ENCODE measurements around the gene CAPN5.
A peak's percentile ranks its signal among the peaks of the same experiment; 100 is the strongest.

The CAPN5 gene

DNA sequence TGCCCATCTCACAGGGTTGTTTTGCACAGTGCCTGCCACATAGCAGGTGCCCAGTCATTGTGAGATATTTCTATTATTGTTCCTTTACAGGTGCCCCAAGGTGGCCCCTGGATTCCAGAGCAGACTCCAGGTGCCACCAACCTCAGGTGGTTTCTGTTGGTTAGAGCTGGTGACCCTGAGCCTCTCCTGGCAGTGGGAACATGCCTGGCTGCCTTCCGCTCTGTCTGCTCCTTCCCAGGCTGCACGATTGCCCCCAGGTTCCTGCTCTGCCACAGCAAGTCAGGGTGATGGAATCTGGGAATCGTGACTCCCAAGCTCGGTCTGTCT lies 23.2 kb downstream of the CAPN5 start:
- Histone ChIP-seq H3K9ac (no peak overlapping the region), H3K79me2 (ENCODE audit: insufficient read depth, low read depth) (no peaks in the 10 kb centered on the region)
- TF ChIP-seq, protein P1, sequence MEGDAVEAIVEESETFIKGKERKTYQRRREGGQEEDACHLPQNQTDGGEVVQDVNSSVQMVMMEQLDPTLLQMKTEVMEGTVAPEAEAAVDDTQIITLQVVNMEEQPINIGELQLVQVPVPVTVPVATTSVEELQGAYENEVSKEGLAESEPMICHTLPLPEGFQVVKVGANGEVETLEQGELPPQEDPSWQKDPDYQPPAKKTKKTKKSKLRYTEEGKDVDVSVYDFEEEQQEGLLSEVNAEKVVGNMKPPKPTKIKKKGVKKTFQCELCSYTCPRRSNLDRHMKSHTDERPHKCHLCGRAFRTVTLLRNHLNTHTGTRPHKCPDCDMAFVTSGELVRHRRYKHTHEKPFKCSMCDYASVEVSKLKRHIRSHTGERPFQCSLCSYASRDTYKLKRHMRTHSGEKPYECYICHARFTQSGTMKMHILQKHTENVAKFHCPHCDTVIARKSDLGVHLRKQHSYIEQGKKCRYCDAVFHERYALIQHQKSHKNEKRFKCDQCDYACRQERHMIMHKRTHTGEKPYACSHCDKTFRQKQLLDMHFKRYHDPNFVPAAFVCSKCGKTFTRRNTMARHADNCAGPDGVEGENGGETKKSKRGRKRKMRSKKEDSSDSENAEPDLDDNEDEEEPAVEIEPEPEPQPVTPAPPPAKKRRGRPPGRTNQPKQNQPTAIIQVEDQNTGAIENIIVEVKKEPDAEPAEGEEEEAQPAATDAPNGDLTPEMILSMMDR (conservative IDR thresholded peaks at IDR 0.05; ENCODE audit: low read depth, low read length) = no peak

DNA sequence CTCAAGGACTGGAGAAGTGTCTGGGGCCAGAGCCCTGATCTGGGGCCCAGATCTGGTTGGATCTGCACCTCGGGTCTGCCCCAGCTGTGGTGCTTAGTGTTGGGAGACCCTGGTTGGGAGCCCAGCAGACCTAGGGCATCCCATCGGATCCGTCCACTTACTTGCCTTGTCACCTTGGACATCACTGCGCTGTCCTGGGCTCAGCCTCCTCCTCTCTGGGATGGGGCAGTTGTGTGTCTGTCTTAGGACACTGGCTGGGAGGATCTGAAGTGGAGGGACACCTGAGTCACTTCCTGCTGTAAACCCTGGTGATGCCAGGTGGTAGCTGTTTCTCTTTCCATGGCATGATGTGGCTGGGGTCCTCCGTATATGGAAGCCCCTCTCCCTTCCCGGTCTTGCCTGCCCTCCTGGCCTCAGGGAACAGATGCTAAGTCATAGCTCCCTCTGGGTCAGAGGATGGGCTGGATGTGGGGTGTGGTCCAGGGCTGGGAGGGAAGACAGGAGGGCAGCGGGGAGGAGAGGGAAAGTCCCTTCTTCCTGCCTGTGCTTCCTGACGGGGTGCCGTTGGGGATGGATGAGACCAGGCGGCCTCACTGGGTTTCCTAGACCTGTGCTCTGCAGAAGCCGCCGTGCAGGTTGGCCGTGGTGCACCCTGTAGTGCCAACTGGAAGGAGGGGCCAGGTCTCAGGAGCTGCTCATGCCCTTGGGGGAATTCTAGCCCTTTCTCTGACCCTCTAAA lies 23.8 kb downstream of the CAPN5 start:
- TF ChIP-seq, protein P1 (conservative IDR thresholded peaks at IDR 0.05; ENCODE audit: low read depth, low read length) = no peak
- Histone ChIP-seq H4K20me1 (ENCODE audit: insufficient read depth) (no peaks in the 10 kb centered on the region), H3K79me2 (ENCODE audit: insufficient read depth, low read depth) (no peaks in the 10 kb centered on the region), H2AFZ (ENCODE audit: low read depth) (no peak overlapping the region), H3K36me3 (ENCODE audit: insufficient read depth) (no peaks in the 10 kb centered on the region), H3K4me3 (IDR thresholded peaks at IDR 0.05; ENCODE audit: insufficient read depth, low read depth, low read length) (no peak overlapping the region), H3K27me3 (ENCODE audit: insufficient read depth, low read depth) (no peaks in the 10 kb centered on the region), H3K9ac (no peak overlapping the region), H3K27ac (no peak overlapping the region), H3K4me1 (ENCODE audit: low read depth, poor library complexity, severe bottlenecking) (peaks cover 11% of the 10 kb centered on the region), H3K4me2 (no peak overlapping the region)

More for the DNA sequence above, 23.2 kb downstream of the CAPN5 start:
- Histone ChIP-seq H4K20me1 (ENCODE audit: insufficient read depth) (no peaks in the 10 kb centered on the region), H3K4me1 (ENCODE audit: low read depth, poor library complexity, severe bottlenecking) (peaks cover 11% of the 10 kb centered on the region), H2AFZ (ENCODE audit: low read depth) (no peak overlapping the region), H3K36me3 (ENCODE audit: insufficient read depth) (no peaks in the 10 kb centered on the region), H3K4me3 (IDR thresholded peaks at IDR 0.05; ENCODE audit: insufficient read depth, low read depth, low read length) (no peak overlapping the region), H3K27me3 (ENCODE audit: insufficient read depth, low read depth) (no peaks in the 10 kb centered on the region), H3K27ac (no peak overlapping the region), H3K4me2 (no peak overlapping the region)

DNA sequence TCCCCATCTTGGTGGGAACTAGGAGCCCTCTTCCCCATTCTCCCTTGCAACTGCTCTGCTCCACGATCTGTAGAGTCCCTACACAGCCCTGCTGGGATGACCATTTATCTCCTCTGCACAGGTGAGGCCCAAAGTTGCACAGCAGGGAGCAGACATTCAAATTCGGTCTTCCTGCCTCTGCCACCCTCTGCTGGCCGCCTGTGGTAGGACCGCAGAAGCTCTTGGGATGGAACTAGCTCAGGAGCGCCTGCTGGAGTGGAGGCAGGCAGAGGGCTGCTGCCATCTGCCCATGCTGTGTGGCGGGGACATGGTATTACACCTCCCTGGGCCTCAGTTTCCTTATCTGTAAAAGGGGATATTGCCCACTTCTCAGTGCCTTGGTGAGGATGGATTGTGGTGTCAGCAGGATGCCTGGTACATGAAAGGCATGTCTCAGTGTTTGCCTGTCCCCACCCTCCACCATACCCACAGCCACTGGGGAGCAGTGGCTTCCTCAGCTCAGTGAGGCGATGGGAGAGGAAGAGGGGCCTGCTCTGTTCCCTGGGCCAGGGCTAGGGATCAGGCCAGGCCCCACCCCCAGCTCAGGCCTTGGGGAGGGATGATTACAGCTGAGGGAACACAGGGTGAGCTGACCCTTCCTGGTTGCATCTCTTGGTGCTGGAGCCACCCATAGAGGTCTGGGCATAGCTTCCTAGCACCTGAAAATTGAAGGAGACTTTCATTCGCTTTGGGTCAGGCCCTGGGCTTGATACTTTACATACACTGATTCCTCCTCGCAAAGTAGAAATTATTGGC lies 24.6 kb downstream of the CAPN5 start:
- H3K4me3 ChIP-seq (IDR thresholded peaks at IDR 0.05; ENCODE audit: insufficient read depth, low read depth, low read length) = no peak overlapping the region
- no peak overlapping the region for H3K27ac ChIP-seq
- TF ChIP-seq, protein P1 (conservative IDR thresholded peaks at IDR 0.05; ENCODE audit: low read depth, low read length) = peak; percentile 93
- H3K27me3 ChIP-seq (ENCODE audit: insufficient read depth, low read depth) = no peaks in the 10 kb centered on the region
- H3K36me3 ChIP-seq (ENCODE audit: insufficient read depth) = no peaks in the 10 kb centered on the region
- H3K9ac ChIP-seq = no peak overlapping the region
- peaks cover 11% of the 10 kb centered on the region for H3K4me1 ChIP-seq (ENCODE audit: low read depth, poor library complexity, severe bottlenecking)
- H3K79me2 ChIP-seq (ENCODE audit: insufficient read depth, low read depth) = no peaks in the 10 kb centered on the region
- no peak overlapping the region for H2AFZ ChIP-seq (ENCODE audit: low read depth)
- no peaks in the 10 kb centered on the region for H4K20me1 ChIP-seq (ENCODE audit: insufficient read depth)
- no peak overlapping the region for H3K4me2 ChIP-seq

DNA sequence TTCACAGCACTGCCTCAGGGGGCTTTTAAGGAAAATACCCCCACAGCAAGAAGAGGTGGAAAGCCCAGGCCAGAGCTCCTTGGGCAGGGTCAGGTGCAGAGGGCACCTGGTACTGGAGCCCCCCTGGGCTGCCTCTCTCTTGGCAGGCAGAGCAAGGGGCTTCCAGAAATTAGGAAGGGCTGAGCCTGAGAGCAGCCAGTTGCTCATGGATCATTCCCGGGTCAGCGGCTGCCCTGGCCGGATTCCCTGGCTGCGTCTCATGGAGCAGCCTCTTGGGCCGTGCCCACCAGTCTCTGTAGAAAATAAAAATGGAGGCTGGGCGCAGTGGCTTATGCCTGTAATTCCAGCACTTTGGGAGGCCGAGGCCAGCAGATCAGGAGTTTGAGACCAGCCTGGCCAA lies 25.6 kb downstream of the CAPN5 start:
- Histone ChIP-seq H3K79me2 (ENCODE audit: insufficient read depth, low read depth) (no peaks in the 10 kb centered on the region), H3K9ac (no peak overlapping the region), H3K4me2 (no peak overlapping the region), H3K27me3 (ENCODE audit: insufficient read depth, low read depth) (no peaks in the 10 kb centered on the region), H3K4me1 (ENCODE audit: low read depth, poor library complexity, severe bottlenecking) (peaks cover 11% of the 10 kb centered on the region), H2AFZ (ENCODE audit: low read depth) (no peak overlapping the region), H3K27ac (no peak overlapping the region), H3K36me3 (ENCODE audit: insufficient read depth) (no peaks in the 10 kb centered on the region), H3K4me3 (IDR thresholded peaks at IDR 0.05; ENCODE audit: insufficient read depth, low read depth, low read length) (no peak overlapping the region), H4K20me1 (ENCODE audit: insufficient read depth) (no peaks in the 10 kb centered on the region)
- TF ChIP-seq, protein P1 (conservative IDR thresholded peaks at IDR 0.05; ENCODE audit: low read depth, low read length) = no peak

Data from KMS-11 (cell line).